CD4-positive, alpha-beta memory T cell (primary cell): ENCODE data around the gene ATP8B2. TPM values are rescaled to one million over a fixed set of nuclear protein-coding genes. Genes with fewer than 3 reads are reported as not detected.
A peak's percentile ranks its signal among the peaks of the same experiment; 100 is the strongest.

Experiments
- CTCF ChIA-PET: fragments of 350-600 bp; sonication (Branson Sonifier 250); formaldehyde crosslinking; loops from one replicate; lab custom pipeline; 2021; ENCODE audit warnings: inconsistent platforms; ENCODE audit not compliant: partially characterized antibody; lab: Charles Lee
- POLR2A ChIA-PET: fragments of 350-600 bp; sonication (Branson Sonifier 250); formaldehyde crosslinking; loops from one replicate; lab custom pipeline; 2021; ENCODE audit not compliant: partially characterized antibody; lab: Charles Lee
- DNase-seq, 5 donors: peaks; one replicate each; pipeline versions ENCODE4 v3.0.0 to v3.0.0-alpha.2; 2020 to 2022; ENCODE audit warnings: mixed read lengths in 1 of 5
- H3K27ac ChIP-seq: one replicate; pipeline ENCODE4 v1.7.0; 2013; ENCODE audit warnings: low read depth, low read length
- H3K27me3 ChIP-seq: 2 replicates; pipeline ENCODE4 v1.7.0; 2013; ENCODE audit warnings: mild to moderate bottlenecking, low read length, moderate library complexity; ENCODE audit not compliant: insufficient read depth
- H3K36me3 ChIP-seq: 2 replicates; pipeline ENCODE4 v1.7.0; 2013; ENCODE audit warnings: mild to moderate bottlenecking, low read length, moderate library complexity; ENCODE audit not compliant: insufficient read depth
- H3K4me1 ChIP-seq: 2 replicates; pipeline ENCODE4 v1.7.0; 2013; ENCODE audit warnings: mild to moderate bottlenecking, low read length, moderate library complexity; ENCODE audit not compliant: insufficient read depth
- H3K4me3 ChIP-seq, 2 donors: one replicate each; pipeline ENCODE4 v1.7.0; 2013; ENCODE audit warnings: low read length in 2 of 2, mild to moderate bottlenecking in 1 of 2
- H3K9me3 ChIP-seq, 2 donors: one replicate each; pipeline ENCODE4 v1.7.0; 2013; ENCODE audit warnings: low read length in 2 of 2, control low read depth in 1 of 2; ENCODE audit not compliant: control insufficient read depth in 1 of 2
- H3K27ac Mint-ChIP-seq, 7 donors: one replicate each; pipeline ENCODE4 v1.8.0; 2020 to 2021; ENCODE audit warnings: mixed read lengths in 7 of 7, mild to moderate bottlenecking in 6 of 7, inconsistent platforms in 3 of 7, moderate library complexity in 3 of 7
- H3K27me3 Mint-ChIP-seq, 2 donors: one replicate each; pipeline ENCODE4 v1.8.0; 2020 to 2021; ENCODE audit warnings: mixed read lengths in 2 of 2
- H3K36me3 Mint-ChIP-seq, 2 donors: one replicate each; pipeline ENCODE4 v1.8.0; 2020 to 2021; ENCODE audit warnings: mixed read lengths in 2 of 2, inconsistent platforms in 1 of 2, mild to moderate bottlenecking in 1 of 2
- H3K4me1 Mint-ChIP-seq, 4 donors: one replicate each; pipeline ENCODE4 v1.8.0; 2020 to 2021; ENCODE audit warnings: mixed read lengths in 4 of 4, mild to moderate bottlenecking in 1 of 4
- H3K4me3 Mint-ChIP-seq, 8 donors: one replicate each; pipeline ENCODE4 v1.8.0; 2020 to 2021; ENCODE audit warnings: mixed read lengths in 8 of 8, mild to moderate bottlenecking in 7 of 8, moderate library complexity in 6 of 8, inconsistent platforms in 3 of 8
- H3K9me3 Mint-ChIP-seq, 8 donors: one replicate each; pipeline ENCODE4 v1.8.0; 2020 to 2021; ENCODE audit warnings: mixed read lengths in 8 of 8, mild to moderate bottlenecking in 5 of 8, inconsistent platforms in 3 of 8, moderate library complexity in 1 of 8
- intact Hi-C: fragments of 100-400 bp; cut with micrococcal nuclease; formaldehyde crosslinking; loops from one replicate; pipeline ENCODE4 v1.15.1; 2023
- polyA plus RNA-seq, 2 donors: library from polyadenylated mRNA; unstranded; fragments of 300-500 nt; fragmentation: Illumina TruSeq; gene quantifications; one replicate each; pipeline ENCODE4 v1.2.3, GENCODE V29; 2021
- total RNA-seq, 2 experiments: library from RNA; stranded (reverse); gene quantifications; one replicate each; pipeline ENCODE4 v1.2.3, GENCODE V29; 2021

ATP8B2 gene
- total and polyA plus RNA-seq, 4 experiments from 2014 or later, result 53.5 to 186 (median 141) TPM

- no peaks in the 10 kb centered on the region for H3K27me3 Mint-ChIP-seq
- peak overlapping the region; percentile 89 for H3K27ac ChIP-seq
- H3K9me3 ChIP-seq, result no peaks in the 10 kb centered on the region
- ChIA-PET CTCF (interaction anchor here (0.7 to 17.1 kb wide), 8 partner anchors 6 to 147 kb away, joined by 4 to 543 read pairs (median 8); partner anchors contain the start of gene IL6R), POLR2A (interaction anchor here (1.0 to 17.5 kb wide), 12 partner anchors 15 to 338 kb away, joined by 3 to 728 read pairs (median 4); partner anchors contain the start of genes IL6R and UBAP2L)
- peak in 1 of 5 donors; percentile 13 for DNase-seq
- peaks cover 44 to 87% (median 63%) of the 10 kb centered on the region in 4 donors for H3K4me1 Mint-ChIP-seq
- H3K36me3 ChIP-seq, result peaks cover 35% of the 10 kb centered on the region
- peak overlapping the region; percentile 86 to 98 (median 89) for H3K4me3 Mint-ChIP-seq
- H3K4me3 ChIP-seq, result peak overlapping the region; percentile 66
- H3K27ac Mint-ChIP-seq, result peak overlapping the region; percentile 86 to 95 (median 93)
- H3K4me1 ChIP-seq, result peaks cover 73% of the 10 kb centered on the region
- H3K27me3 ChIP-seq, result no peaks in the 10 kb centered on the region
- H3K36me3 Mint-ChIP-seq, result peaks cover 37 to 59% of the 10 kb centered on the region in 2 donors
- H3K9me3 Mint-ChIP-seq, result no peaks in the 10 kb centered on the region
- intact Hi-C loops, result loop anchor here (1.0 to 10.0 kb wide), 4 partner anchors 14 to 407 kb away; partner anchors contain the start of genes GATAD2B, IL6R and UBE2Q1
Observed at GRCh38 chr1:154329152-154329521, 3.8 kb downstream of the ATP8B2 start.

GRCh38 chr1:154329551-154330131, 4.3 kb downstream of the ATP8B2 start:
- H3K36me3 ChIP-seq, result peaks cover 40% of the 10 kb centered on the region
- ChIA-PET POLR2A (interaction anchor here (1.0 to 17.5 kb wide), 9 partner anchors 14 to 338 kb away, joined by 3 to 728 read pairs (median 5); partner anchors contain the start of gene IL6R), CTCF (interaction anchor here (0.7 to 17.1 kb wide), 9 partner anchors 6 to 147 kb away, joined by 3 to 543 read pairs (median 6); partner anchors contain the start of gene IL6R)
- Mint-ChIP-seq H3K36me3 (peaks cover 41 to 64% of the 10 kb centered on the region in 2 donors), H3K4me3 (peak overlapping the region; percentile 86 to 98 (median 89)), H3K27ac (peak overlapping the region; percentile 86 to 95 (median 93)), H3K4me1 (peaks cover 45 to 87% (median 66%) of the 10 kb centered on the region in 4 donors), H3K27me3 (no peaks in the 10 kb centered on the region), H3K9me3 (no peaks in the 10 kb centered on the region)
- no peaks in the 10 kb centered on the region for H3K9me3 ChIP-seq
- H3K27ac ChIP-seq, result peak overlapping the region; percentile 89
- H3K4me3 ChIP-seq, result peak overlapping the region; percentile 66
- H3K4me1 ChIP-seq, result peaks cover 73% of the 10 kb centered on the region
- H3K27me3 ChIP-seq, result no peaks in the 10 kb centered on the region
- DNase-seq, result peak in 2 of 5 donors; percentile 17 to 78
- intact Hi-C loops, result loop anchor here (1.0 to 10.0 kb wide), 4 partner anchors 13 to 407 kb away; partner anchors contain the start of genes GATAD2B, IL6R and UBE2Q1

- peak overlapping the region; percentile 70 to 90 (median 86) for H3K27ac Mint-ChIP-seq
- peak overlapping the region; percentile 89 for H3K27ac ChIP-seq
- peak overlapping the region in 1 of 2 donors; percentile 66 for H3K4me3 ChIP-seq
Observed at GRCh38 chr1:154330669-154331068, 5.3 kb downstream of the ATP8B2 start.

GRCh38 chr1:154334079-154335024, 9.0 kb downstream of the ATP8B2 start:
- H3K9me3 ChIP-seq, result no peaks in the 10 kb centered on the region
- H3K4me1 Mint-ChIP-seq, result peaks cover 59 to 93% (median 76%) of the 10 kb centered on the region in 4 donors
- ChIA-PET POLR2A (interaction anchor here (0.6 to 23.5 kb wide), 21 partner anchors 4 to 344 kb away, joined by 3 to 728 read pairs (median 6); partner anchors contain the start of genes ATP8B2, HAX1, IL6R and UBAP2L), CTCF (interaction anchor here (0.6 to 17.1 kb wide), 45 partner anchors 8 to 839 kb away, joined by 3 to 543 read pairs (median 5); partner anchors contain the start of genes AQP10, ATP8B2, HAX1 and IL6R)
- no peaks in the 10 kb centered on the region for H3K27me3 Mint-ChIP-seq
- no peaks in the 10 kb centered on the region for H3K9me3 Mint-ChIP-seq
- H3K36me3 Mint-ChIP-seq, result peaks cover 67 to 74% of the 10 kb centered on the region in 2 donors
- H3K27ac Mint-ChIP-seq, result peak overlapping the region; percentile 86 to 99 (median 93)
- H3K27me3 ChIP-seq, result no peaks in the 10 kb centered on the region
- H3K4me3 ChIP-seq, result no peak overlapping the region
- H3K4me3 Mint-ChIP-seq, result peak overlapping the region in 7 of 8 donors; percentile 54 to 90 (median 81)
- intact Hi-C loops, result loop anchor here (1.0 to 2.0 kb wide), 5 partner anchors 9 to 135 kb away; partner anchors contain the start of genes HAX1 and UBAP2L
- H3K4me1 ChIP-seq, result peaks cover 93% of the 10 kb centered on the region
- H3K27ac ChIP-seq, result peak overlapping the region; percentile 52
- H3K36me3 ChIP-seq, result peaks cover 49% of the 10 kb centered on the region
- no peak for DNase-seq

More at GRCh38 chr1:154330669-154331068, 5.3 kb downstream of the ATP8B2 start:
- ChIA-PET POLR2A (interaction anchor here (1.7 to 17.5 kb wide), 3 partner anchors 13 to 133 kb away, joined by 6 to 728 read pairs (median 107); partner anchors contain the start of gene IL6R), CTCF (interaction anchor here (1.3 to 17.1 kb wide), 5 partner anchors 19 to 148 kb away, joined by 3 to 543 read pairs (median 10); partner anchors contain the start of gene IL6R)
- intact Hi-C loops, result no loop called here
- peak overlapping the region; percentile 86 to 98 (median 89) for H3K4me3 Mint-ChIP-seq
- H3K27me3 Mint-ChIP-seq, result no peaks in the 10 kb centered on the region
- DNase-seq, result peak in 1 of 5 donors; percentile 24
- peaks cover 45% of the 10 kb centered on the region for H3K36me3 ChIP-seq
- peaks cover 48 to 66% of the 10 kb centered on the region in 2 donors for H3K36me3 Mint-ChIP-seq
- no peaks in the 10 kb centered on the region for H3K9me3 ChIP-seq
- no peaks in the 10 kb centered on the region for H3K27me3 ChIP-seq
- peaks cover 84% of the 10 kb centered on the region for H3K4me1 ChIP-seq
- H3K4me1 Mint-ChIP-seq, result peaks cover 49 to 92% (median 74%) of the 10 kb centered on the region in 4 donors
- H3K9me3 Mint-ChIP-seq, result no peaks in the 10 kb centered on the region

- H3K27me3 Mint-ChIP-seq, result no peaks in the 10 kb centered on the region
- Histone ChIP-seq H3K27me3 (no peaks in the 10 kb centered on the region), H3K4me1 (peaks cover 93% of the 10 kb centered on the region), H3K36me3 (peaks cover 50% of the 10 kb centered on the region), H3K4me3 (no peak overlapping the region), H3K9me3 (no peaks in the 10 kb centered on the region), H3K27ac (peak overlapping the region; percentile 52)
- peaks cover 56 to 93% (median 75%) of the 10 kb centered on the region in 4 donors for H3K4me1 Mint-ChIP-seq
- H3K4me3 Mint-ChIP-seq, result peak overlapping the region; percentile 68 to 90 (median 80)
- H3K36me3 Mint-ChIP-seq, result peaks cover 69 to 74% of the 10 kb centered on the region in 2 donors
- intact Hi-C loops, result loop anchor here (1.0 to 2.0 kb wide), 5 partner anchors 8 to 136 kb away; partner anchors contain the start of genes HAX1 and UBAP2L
- peak overlapping the region; percentile 86 to 99 (median 93) for H3K27ac Mint-ChIP-seq
- DNase-seq, result peak; percentile 85 to 93 (median 87)
- no peaks in the 10 kb centered on the region for H3K9me3 Mint-ChIP-seq
- ChIA-PET POLR2A (interaction anchor here (0.6 to 23.5 kb wide), 23 partner anchors 5 to 690 kb away, joined by 3 to 728 read pairs (median 5); partner anchors contain the start of genes ATP8B2, GATAD2B, HAX1 and IL6R), CTCF (interaction anchor here (0.6 to 17.1 kb wide), 47 partner anchors 9 to 838 kb away, joined by 3 to 543 read pairs (median 5); partner anchors contain the start of genes AQP10, ATP8B2, HAX1 and IL6R)
Observed at GRCh38 chr1:154335025-154335714, 9.8 kb downstream of the ATP8B2 start.
